NOMO-1 (cell line): ENCODE measurements around the gene AK6.
"Not testable (repeated sequence)": the region's sequence is repeated elsewhere in the genome, so short reads cannot be mapped to it uniquely, and the experiment has no call there.

Experiments used
- DNase-seq, 2 experiments: peaks; one replicate each; lab custom pipeline; 2025; ENCODE audit not compliant: unreplicated experiment in 2 of 2; lab: John Stamatoyannopoulos, UW

The AK6 gene

DNA sequence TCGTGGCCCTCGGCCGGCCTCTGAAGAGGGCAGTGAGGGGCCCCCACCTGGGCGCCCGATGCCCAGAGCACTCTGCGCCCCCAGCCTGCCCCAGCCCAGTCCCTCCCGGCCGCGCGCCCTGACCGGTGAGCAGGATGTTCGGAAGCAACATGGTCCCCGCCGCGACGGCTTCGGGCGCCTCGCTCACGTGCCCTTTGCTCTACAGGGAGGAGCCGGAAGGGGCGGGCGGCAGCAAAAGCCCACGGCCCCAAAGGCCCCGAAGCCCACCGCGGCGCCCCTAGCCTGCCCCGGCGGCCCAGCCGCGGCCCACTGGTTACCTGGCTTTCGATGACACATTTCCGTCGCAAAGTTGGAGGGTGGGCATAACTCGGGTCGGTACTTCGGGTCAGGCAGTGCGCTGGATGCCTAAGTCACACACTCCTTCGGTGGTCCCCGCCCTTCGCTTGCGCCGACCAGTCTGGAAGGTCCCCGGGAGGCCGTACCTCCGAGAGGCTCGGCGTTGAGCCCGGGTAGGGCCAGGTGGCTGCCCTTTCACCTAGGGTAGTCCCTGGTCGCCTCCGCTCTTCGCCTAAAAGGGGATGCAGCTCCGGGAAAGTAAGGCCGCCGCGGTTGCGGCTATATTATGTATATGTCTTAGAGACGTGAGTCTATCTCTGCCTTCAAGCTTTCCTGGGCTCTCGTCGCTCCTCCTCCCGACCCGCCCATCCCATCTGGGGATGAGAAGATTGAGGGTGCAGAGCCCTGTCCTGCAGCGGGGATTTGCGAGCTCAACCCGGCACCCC lies at the start of gene AK6, which contains the start of the genes RAD17 and TAF9:
Gene AK6 (minus strand): TSS at position 181 of the 782 bp plus-strand sequence. CDS start 30 bp downstream, at position 151.
Gene RAD17 (plus strand): TSS at position 479 of the 782 bp plus-strand sequence. CDS start 2,391 bp downstream, outside the sequence.
Gene TAF9 (minus strand): TSS at position 181 of the 782 bp plus-strand sequence. CDS start 3,783 bp downstream, outside the sequence.
- DNase-seq = peak; percentile 92

DNA sequence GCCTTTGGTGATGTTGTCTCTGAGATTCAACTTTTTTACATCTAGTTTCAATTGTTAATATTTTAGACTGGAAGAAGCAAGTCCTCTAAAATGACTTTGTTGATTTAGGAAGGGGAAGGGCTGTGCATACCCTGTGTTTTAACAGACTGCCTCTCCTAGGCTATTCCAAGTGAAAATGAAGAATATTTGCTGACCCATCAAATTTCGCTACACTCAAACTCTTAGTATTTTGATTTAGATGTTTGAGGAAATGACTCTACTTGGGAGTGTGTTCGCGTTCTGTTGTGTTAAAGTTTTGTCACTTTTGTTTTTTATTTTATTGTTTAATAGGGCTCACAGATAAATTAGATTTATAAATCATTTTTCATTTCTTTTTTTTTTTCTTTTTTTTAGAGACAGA lies 49.2 kb upstream of the AK6 start:
- no peak for DNase-seq

DNA sequence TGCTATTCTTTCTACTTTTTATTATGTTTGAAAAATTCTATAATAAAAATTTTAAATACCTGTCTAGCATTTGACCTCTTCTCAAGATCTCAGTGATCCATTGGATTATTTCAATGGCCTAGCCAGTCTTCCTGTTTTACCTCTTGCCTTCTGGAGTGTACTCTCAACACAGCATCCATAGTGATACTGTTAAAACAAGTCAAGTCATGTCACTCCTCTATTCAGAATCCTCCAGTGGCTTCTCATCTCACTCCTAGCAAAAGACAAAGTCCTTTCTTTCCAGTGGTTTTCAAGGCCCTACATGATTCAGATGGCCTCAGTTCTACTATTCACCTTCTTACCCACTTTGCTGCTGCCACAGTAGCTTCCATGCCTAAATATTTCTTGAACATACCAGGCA lies 47.4 kb upstream of the AK6 start:
- no peak for DNase-seq

DNA sequence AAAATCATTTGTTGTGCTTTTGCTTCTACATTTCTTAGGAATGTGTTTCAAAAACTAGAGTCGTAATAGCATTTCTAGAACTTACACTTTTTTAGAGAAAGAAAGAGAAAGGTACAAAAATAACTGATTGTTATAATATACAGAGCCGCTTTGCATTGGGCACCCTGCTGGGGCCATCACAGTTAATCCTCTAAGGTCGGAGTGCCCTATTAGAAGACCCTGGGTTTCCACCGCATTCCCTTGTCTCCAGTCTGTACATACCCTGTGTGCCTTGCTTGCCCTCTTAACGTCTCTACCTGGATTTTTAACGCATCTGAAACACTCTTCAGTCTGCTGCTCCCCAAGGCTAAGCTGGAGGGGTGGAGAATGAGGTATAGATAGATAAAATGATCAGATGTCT lies 46.9 kb upstream of the AK6 start:
- no peak for DNase-seq

DNA sequence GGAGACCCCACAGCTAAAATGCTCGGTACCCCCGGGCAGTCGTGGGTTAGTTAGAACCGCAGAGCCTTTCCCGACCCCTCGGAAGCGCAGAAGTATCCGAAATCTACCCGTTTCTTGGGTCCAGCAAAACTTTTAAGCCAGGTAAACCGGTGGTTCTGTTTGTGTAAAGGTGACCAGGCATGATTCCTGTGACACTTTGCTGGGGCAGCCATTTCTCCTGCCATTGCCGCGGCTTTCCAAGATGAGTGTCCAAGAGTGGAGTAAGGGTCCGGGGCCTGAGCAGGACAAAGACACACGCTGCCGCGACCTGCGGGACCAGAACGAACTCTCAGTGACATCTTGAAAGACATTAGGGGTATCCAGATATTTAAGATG lies 46.3 kb upstream of the AK6 start:
- no peak for DNase-seq

- DNase-seq = peak; percentile 40
These were observed 45.7 kb upstream of the AK6 start, which contains the start of gene MARVELD2 for GRCh38 chr5:69414885-69415583. Gene MARVELD2, plus strand, starts transcription at chr5:69415116. Its CDS starts 4,270 bp downstream, at chr5:69419386.

GRCh38 chr5:69404659-69405330 lies 35.5 kb upstream of the AK6 start:
- no peak for DNase-seq

- no peak for DNase-seq
These were observed 9.1 kb upstream of the AK6 start for GRCh38 chr5:69378376-69378775.

DNA sequence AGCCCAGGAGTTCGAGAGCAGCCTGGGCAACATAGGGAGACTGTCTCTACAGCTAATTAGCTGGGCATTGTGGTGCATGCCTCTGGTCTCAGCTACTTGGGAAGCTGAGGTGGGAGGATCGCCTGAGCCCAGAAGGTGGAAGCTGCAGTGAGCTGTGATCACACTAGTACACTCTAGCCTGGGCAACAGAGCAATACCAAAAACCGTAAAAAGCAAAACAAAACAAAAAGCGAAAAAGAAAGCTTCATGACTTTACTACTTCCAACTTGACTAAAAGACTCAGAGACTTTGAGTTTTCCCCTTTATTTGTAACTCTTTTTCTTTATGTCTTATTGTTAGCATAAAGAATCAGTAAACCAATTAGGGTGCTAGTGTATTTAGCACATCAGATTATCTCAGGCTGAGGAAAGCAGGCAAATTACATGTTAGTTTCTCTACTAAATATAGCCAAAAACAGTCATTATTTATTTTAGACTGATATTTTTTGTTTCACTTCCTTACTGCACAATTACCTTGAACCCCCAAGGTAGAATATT lies 5.7 kb upstream of the AK6 start:
- no peak for DNase-seq

DNA sequence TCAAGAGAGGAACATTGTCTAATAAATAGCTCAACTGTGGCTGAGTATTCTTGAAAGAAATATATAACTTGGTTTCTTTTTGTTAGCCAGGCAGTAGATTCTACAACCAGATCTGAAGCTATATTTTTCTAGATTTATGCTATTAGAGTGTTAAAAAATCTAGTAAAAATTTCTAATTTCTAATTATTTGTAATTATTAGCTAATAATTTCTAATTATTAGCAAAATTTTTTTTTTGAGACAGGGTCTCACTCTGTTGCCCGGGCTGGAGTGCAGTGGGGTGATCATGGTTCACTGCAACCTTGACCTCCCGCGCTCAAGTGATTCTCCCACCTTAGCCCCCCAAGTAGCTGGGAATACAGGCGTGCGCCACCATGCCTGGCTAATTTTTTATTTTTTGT lies 3.1 kb upstream of the AK6 start:
- DNase-seq = no peak

DNA sequence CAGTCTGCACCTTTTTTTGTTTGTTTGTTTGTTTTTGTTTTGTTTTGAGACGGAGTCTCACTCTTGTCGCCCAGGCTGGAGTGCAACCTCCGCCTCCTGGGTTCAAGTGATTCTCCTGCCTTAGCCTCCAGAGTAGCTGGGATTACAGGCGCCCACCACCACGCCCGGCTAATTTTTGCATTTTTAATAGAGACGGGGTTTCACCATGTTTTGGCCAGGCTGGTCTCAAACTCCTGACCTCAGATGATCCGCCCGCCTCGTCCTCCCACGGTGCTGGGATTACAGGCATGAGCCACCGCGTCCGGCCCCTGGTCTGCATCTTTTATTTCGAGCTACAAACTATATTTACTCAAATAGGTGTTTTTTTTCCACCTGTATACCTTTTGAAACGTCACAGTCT lies 1.0 kb upstream of the AK6 start:
- DNase-seq = not testable (repeated sequence)

GRCh38 chr5:69368458-69369339 lies 621 bp downstream of the AK6 start:
- DNase-seq = peak in 1 of 2 experiments; percentile 43

DNA sequence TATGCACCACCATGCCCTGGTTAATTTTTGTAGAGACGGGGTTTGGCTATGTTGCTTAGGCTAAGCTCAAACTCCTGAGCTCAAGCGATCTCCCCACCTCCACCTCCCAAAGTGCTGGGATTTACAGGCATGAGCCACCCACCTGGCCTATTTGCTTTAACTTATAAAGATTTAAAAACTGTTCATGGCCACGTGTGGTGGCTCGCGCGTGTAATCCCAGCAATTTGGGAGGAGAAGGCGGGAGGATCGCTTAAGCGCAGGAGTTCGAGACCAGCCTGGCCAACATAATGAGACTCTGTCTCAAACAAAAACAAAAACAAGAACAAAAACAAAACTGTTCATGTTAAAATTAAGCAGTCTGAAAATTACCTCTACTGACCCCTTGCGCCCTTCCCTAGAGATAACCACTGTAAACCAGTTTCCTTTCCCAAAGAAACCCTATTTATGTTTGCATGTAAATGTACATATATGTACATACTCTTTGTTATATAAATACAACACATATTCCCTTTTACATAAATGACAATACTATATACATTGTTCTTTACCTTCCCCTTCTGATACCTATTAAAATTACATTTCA lies 1.5 kb downstream of the AK6 start:
- peak in 1 of 2 experiments; percentile 3 for DNase-seq

GRCh38 chr5:69364850-69365249 lies 4.5 kb downstream of the AK6 start:
- no peak for DNase-seq

GRCh38 chr5:69364414-69364813 lies 4.9 kb downstream of the AK6 start:
- DNase-seq = peak in 1 of 2 experiments; percentile 20

GRCh38 chr5:69360442-69360841 lies 8.9 kb downstream of the AK6 start:
- no peak for DNase-seq

DNA sequence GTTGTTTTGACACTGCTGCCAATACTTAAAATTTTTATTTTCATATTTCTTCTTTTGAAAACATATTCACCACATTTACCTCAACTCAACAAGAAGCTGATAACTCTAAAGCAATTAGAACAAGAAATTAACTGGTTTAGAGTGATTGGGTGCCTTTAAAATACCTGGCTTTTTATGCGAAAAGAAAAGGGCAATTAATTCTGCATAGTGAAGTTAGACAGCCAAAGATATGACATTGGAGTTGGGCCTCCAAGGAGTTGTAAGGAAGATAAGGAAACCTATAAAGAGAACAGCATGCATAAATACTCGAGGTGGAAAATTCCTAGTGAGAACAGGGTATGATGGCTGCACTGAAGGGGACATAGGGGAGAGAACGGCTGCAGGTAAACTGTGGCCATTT lies 9.6 kb downstream of the AK6 start:
- DNase-seq = no peak

DNA sequence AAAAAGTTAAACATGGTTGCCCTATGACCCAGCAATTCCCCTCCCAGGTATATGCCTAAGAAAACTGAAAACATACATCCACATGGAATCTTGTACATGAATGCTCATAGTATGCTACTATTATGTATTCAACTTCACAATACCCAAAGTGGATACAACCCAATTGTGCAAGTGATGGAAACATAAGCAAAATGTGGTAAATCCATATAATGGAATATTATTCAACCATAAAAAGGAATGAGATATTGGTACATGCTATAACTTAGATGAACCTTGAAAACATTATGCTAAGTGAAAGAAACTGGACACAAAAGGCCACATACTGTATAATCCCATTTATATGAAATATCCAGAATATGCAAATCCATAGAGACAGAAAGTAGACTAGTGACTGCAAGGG lies 18.7 kb downstream of the AK6 start:
- DNase-seq = no peak

GRCh38 chr5:69343083-69343482 lies 26.2 kb downstream of the AK6 start:
- DNase-seq = no peak
